Esophagus muscularis mucosa (tissue), 4 donors: Measurements from ENCODE around the gene FERMT3.

Experiments
- CTCF ChIP-seq, 3 experiments: fragments of 200-600 bp in 2 of 3; fragments of 450-650 bp in 1 of 3; sonication (generic) in 2 of 3; IDR thresholded peaks; one replicate each; pipeline ENCODE4 v1.5.1; 2017 to 2019; ENCODE audit warnings: antibody characterized with exemption in 3 of 3, mild to moderate bottlenecking in 2 of 3, moderate library complexity in 1 of 3
- EP300 ChIP-seq: sonication (generic); formaldehyde crosslinking; IDR thresholded peaks from one replicate; pipeline ENCODE4 v1.6.1; 2017; ENCODE audit warnings: antibody characterized with exemption
- POLR2AphosphoS5 ChIP-seq, 2 donors: sonication (generic); formaldehyde crosslinking; IDR thresholded peaks; one replicate each; pipeline ENCODE4 v1.6.1; 2017; ENCODE audit warnings: antibody characterized with exemption in 2 of 2

GRCh38 chr11:64259533-64260067 lies 53.1 kb downstream of the FERMT3 start:
- no peak for TF ChIP-seq CTCF (IDR thresholded peaks at IDR 0.05)
- no peak for TF ChIP-seq EP300
- no peak for TF ChIP-seq POLR2AphosphoS5 (IDR thresholded peaks at IDR 0.05)
